Activated naive CD4-positive, alpha-beta T cell (primary cell): ENCODE measurements around the gene NBAS.

Experiments
- DNase-seq, 4 experiments: peaks; one replicate each; lab custom pipeline; 2025; lab: John Stamatoyannopoulos, UW

NBAS gene

DNA sequence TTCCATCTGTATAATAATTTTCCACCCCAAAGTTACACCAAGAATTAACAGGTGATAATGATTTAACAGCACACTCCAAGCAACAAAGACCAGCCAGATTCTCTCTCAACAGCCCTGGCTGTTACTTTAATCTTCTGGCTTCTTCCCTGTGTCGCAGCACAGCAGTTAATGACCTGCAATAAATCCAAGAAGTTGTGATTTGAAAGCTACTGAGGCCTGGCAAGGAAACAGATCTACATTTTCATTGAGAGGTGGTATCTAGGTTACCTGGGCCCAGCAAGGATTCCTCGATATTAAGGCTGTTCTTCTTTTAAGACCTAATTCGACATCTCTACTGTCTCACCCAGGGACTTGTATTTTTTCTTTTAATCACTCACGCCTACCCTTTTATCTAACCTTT, 433.8 kb downstream of the NBAS start:
- no peak for DNase-seq

DNA sequence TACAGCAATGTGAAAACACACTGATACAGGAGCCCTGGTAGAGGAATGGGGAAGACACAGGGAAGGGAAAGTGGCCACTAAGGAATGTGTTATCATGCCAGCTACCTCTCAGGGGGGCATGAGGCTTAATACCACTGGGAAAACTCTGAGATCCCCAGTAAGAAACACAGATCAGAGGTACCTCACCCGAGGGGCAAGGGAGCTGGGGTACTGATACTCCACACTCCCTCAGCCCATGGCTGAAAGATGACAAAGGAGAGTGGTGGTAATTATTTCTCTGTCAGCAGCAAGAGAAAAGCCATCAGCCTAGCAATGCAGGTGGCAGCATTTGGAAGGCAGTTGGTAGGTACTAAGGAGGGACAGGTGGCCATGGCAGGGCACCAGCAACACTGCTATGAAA, 434.8 kb downstream of the NBAS start:
- no peak for DNase-seq

DNA sequence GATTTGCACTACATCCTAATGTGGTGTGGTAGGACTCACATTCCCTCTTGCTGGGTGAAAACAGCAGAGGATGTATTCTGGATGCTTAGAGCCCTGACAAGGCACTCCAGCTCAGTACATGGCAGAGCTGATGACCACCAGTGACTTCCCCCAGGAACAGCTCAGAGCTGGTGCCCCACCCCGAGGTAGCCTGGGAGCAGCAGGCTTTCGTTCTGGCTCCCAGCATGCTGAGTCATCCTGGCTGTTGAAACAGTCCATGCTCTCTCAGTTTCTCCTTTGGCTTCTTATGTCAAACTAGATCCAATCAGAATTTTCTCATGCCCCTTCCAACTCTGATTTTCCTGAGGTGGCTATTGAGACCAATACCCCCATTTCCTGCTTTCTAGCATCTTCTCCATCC, 438.2 kb downstream of the NBAS start:
- DNase-seq, result no peak

DNA sequence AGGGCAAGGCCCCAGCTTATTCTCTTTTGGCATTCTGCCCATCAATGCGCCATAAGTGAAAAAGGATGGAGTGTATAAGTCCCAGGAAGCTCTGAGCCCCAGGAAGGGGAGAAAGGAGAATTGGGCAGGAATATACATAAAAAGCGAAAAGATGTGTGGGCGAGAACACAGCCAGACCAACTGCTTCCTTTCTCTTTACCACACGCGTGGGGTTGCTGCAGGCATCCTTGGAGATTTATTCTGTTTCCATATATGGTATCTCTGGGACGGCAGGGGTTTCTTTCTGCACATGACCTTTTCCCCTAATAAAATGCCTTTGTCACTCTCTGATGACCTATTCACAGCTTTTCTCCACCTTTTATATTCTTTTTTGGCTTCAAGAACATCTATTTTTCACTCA, 440.5 kb downstream of the NBAS start:
- DNase-seq, result no peak

DNA sequence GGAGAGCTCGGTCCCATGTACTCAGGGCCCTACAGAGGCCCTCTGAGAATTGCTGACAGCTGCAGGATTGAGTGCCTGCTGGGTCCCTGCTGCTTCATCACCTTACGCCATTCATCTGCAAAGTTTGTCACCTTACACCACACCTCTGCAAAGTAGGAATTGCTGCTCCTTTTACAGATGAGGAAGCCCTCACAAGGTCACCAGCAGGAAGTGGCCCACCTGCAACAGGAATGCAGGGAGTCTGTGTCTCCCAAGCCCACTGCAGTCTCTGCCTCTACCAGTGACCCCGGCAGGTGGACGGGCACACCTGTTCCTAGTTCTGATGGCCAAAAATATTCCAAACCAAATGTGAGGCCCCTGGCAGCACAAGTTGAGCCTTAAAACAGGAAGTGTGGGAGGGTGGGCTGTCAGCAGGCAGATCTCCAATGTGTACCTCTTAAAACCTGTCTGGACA, 441.4 kb downstream of the NBAS start:
- DNase-seq, result no peak

DNA sequence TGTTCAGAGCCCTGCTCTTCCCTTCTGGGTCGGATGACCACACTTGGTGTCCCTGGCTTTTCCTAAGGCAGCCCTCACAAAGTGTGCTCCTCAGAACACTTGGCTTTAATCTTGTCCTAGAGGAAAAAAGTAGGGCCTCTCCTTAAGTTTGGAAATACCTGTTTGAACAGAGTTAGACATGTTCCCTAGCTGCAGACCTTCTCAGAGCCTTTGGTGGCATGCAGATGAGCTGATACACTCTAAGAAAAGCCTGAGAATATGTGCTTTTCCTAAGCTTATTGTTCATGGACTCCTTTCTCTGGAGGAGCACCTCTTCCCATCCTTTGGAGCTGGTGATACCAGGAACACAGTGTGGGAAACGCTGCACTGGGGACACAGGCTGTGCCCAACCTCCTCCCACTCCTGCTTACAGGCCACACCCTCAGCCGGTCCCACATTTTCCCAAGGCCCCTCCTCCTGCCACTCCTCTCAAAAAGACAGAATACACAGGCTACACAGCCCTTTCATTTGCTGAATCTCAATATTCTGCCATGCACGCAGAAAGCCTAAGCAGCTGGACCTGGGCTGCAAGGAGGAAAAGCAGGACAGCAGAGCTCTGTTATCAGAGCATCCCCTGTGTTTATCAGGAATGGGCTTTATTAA, 443.6 kb downstream of the NBAS start:
- no peak for DNase-seq
